ENCODE data around the gene C3orf33. TPM values are rescaled to one million over a fixed set of nuclear protein-coding genes. Genes with fewer than 3 reads are reported as not detected.

C3orf33 gene
- total RNA-seq = 1.1 and 1.4 TPM in 2 replicates

GRCh38 chr3:155805802-155806618 lies at the start of gene C3orf33:
Gene C3orf33 (minus strand): TSS chr3:155806278. CDS start chr3:155806252, 26 bp downstream.

GRCh38 chr3:155854141-155854940 lies 48.3 kb upstream of the C3orf33 start, which contains the start of gene SLC33A1:
Gene SLC33A1 (minus strand): TSS chr3:155854427. CDS start chr3:155853997, 430 bp downstream.

GRCh38 chr3:155744626-155745324 lies 61.3 kb downstream of the C3orf33 start, which contains the start of gene PLCH1:
Gene PLCH1 (minus strand): TSS chr3:155745071. CDS start chr3:155704224, 40,847 bp downstream.

Other genes with a start within 250 kb of the C3orf33 start
- gene PLCH1, start 61.2 kb downstream of the C3orf33 start, total RNA-seq = not detected in 2 replicates
- gene SLC33A1, start 48.1 kb upstream of the C3orf33 start, total RNA-seq = 32.8 and 40.9 TPM in 2 replicates
- gene GMPS, start 64.4 kb upstream of the C3orf33 start, total RNA-seq = 55.1 and 85.2 TPM in 2 replicates

All from hair follicular keratinocyte (primary cell).